Measurements from ENCODE around the gene ZBTB39. TPM values are rescaled to one million over a fixed set of nuclear protein-coding genes. Genes with fewer than 3 reads are reported as not detected.

Gene ZBTB39
- total and polyA plus RNA-seq, 2 of the 8 experiments (the other 6 are each of a cell fraction or from before 2014, with no cell fraction given) = 19.3 to 25.0 TPM

- Histone ChIP-seq H3K27ac (ENCODE audit: low read depth, low read length) (no peak within 1 kb of the TSS), H4K91ac (replicated peaks; ENCODE audit: insufficient read length, low read length) (no peak within 1 kb of the TSS), H3K23me2 (ENCODE audit: low read depth, low read length) (no peaks in the 10 kb centered on the region), H2BK12ac (ENCODE audit: low read depth, low read length) (no peak within 1 kb of the TSS), H3K36me3 (ENCODE audit: control insufficient read depth in 2 of 4, insufficient read depth in 4 of 4, low read length in 3 of 4) (peaks cover 0 to 3% (median 0%) of the 10 kb centered on the region in 4 experiments; a peak in 1 of 8 replicates), H3K4me2 (ENCODE audit: insufficient read depth in 1 of 2, low read depth in 2 of 2, low read length in 2 of 2) (no peak within 1 kb of the TSS), H3K27me3 (replicated peaks in 1 of 4; ENCODE audit: control insufficient read depth in 3 of 4, extremely low read depth in 1 of 4, insufficient read depth in 3 of 4, low read length in 3 of 4) (no peaks in the 10 kb centered on the region), H3K56ac (replicated peaks; ENCODE audit: insufficient read length, low read depth, low read length) (no peak within 1 kb of the TSS), H2BK120ac (replicated peaks; ENCODE audit: low read depth, low read length) (no peak within 1 kb of the TSS), H3K14ac (ENCODE audit: insufficient read length) (no peak within 1 kb of the TSS), H2BK15ac (ENCODE audit: low read length) (0 out of 2 replicates have a peak within 1 kb of the TSS, but pooled peaks have one; percentile 88), H2BK20ac (ENCODE audit: low read length) (peak within 1 kb of the TSS; percentile 82; the same call in 1 of the 2 replicates), H4K8ac (ENCODE audit: extremely low read depth, insufficient read depth, low read length) (no peak within 1 kb of the TSS), H3K9me3 (ENCODE audit: insufficient read depth in 2 of 2, low read depth in 1 of 2, low read length in 1 of 2) (no peaks in the 10 kb centered on the region), H3K4me1 (replicated peaks in 1 of 4; ENCODE audit: control insufficient read depth in 3 of 4, insufficient read depth in 4 of 4, low read length in 3 of 4) (no peaks in the 10 kb centered on the region), H3K23ac (ENCODE audit: insufficient read length) (no peak within 1 kb of the TSS), H3K79me2 (ENCODE audit: control insufficient read depth in 1 of 2, insufficient read depth in 2 of 2, low read length in 2 of 2) (no peaks in the 10 kb centered on the region), H3K4ac (replicated peaks; ENCODE audit: insufficient read length, low read depth, low read length) (no peak within 1 kb of the TSS), H2AFZ (ENCODE audit: low read length) (no peak within 1 kb of the TSS), H4K20me1 (replicated peaks in 1 of 2; ENCODE audit: control insufficient read depth in 1 of 2, insufficient read depth in 2 of 2, low read length in 2 of 2) (no peaks in the 10 kb centered on the region), H3K18ac (ENCODE audit: extremely low read depth, low read length) (no peak within 1 kb of the TSS), H2AK5ac (ENCODE audit: low read depth, low read length) (no peak within 1 kb of the TSS), H4K5ac (ENCODE audit: insufficient read length, low read depth, low read length) (no peak within 1 kb of the TSS), H3K4me3 (ENCODE audit: extremely low read depth in 1 of 4, insufficient read depth in 2 of 4, low read depth in 3 of 4, low read length in 4 of 4) (no peak within 1 kb of the TSS), H3K79me1 (ENCODE audit: low read depth, low read length) (no peaks in the 10 kb centered on the region), H2BK5ac (ENCODE audit: low read depth, low read length) (no peak within 1 kb of the TSS), H3K9ac (replicated peaks in 1 of 4; ENCODE audit: extremely low read depth in 1 of 4, low read depth in 3 of 4, low read length in 3 of 4) (no peak within 1 kb of the TSS)
- POLR2A ChIA-PET (ENCODE audit: partially characterized antibody) = interaction anchor here (0.6 to 2.1 kb wide), 5 partner anchors 16 to 297 kb away, joined by 4 to 7 read pairs (median 5); partner anchors contain the start of genes STAT6 and TAC3
- DNase-seq (ENCODE audit: low read depth in 1 of 2, low spot score in 2 of 2) (no peak), FAIRE-seq (no peak)
- CTCF ChIA-PET (ENCODE audit: partially characterized antibody) = interaction anchor here (0.7 to 7.5 kb wide), 17 partner anchors 9 to 292 kb away, joined by 3 to 77 read pairs (median 5); no protein-coding TSS in a partner anchor
- TF ChIP-seq CHD2 (IDR thresholded peaks at IDR 0.05; ENCODE audit: low read length) (no peak), SIN3A (conservative IDR thresholded peaks at IDR 0.05 in 1 of 2, IDR thresholded peaks at IDR 0.05 in 1 of 2; ENCODE audit: low read depth in 1 of 2, low read length in 2 of 2) (0 out of 4 replicates have a peak, but pooled peaks of 1 of the 2 experiments have one; percentile 39)
- 77% methylated on average over 2 of the region's 2 CpGs; no CpG with 5 or more reads in 1 of the 2 experiments for WGBS, 2 experiments (ENCODE audit: extremely low coverage in 1 of 2, insufficient coverage in 1 of 2, insufficient read length in 1 of 2, insufficient replicate concordance in 2 of 2, low coverage in 1 of 2, low lambda C conversion rate in 2 of 2, missing lambda C conversion rate in 1 of 2)
Measured at GRCh38 chr12:57049890-57050289, 43.5 kb upstream of the ZBTB39 start, which contains the start of gene MYO1A. TSS of gene MYO1A (minus strand) at chr12:57050129. CDS start at chr12:57048323, 1,806 bp downstream.

Data from H1 (cell line).